ENCODE measurements around the gene CEACAM7.
"Not testable (repeated sequence)": the region's sequence is repeated elsewhere in the genome, so short reads cannot be mapped to it uniquely, and the experiment has no call there.

The CEACAM7 gene

GRCh38 chr19:41688098-41688497 is at the start of gene CEACAM7:
Gene CEACAM7 (minus strand): TSS chr19:41688270. CDS start chr19:41688165, 105 bp downstream.
- no peak for DNase-seq (ENCODE audit: low read depth in 1 of 2, low spot score in 1 of 2)

GRCh38 chr19:41735071-41735600 is 47.1 kb upstream of the CEACAM7 start:
- no peak for DNase-seq (ENCODE audit: low read depth in 1 of 2, low spot score in 1 of 2)

GRCh38 chr19:41734585-41734984 is 46.5 kb upstream of the CEACAM7 start:
- no peak for DNase-seq (ENCODE audit: low read depth in 1 of 2, low spot score in 1 of 2)

GRCh38 chr19:41734156-41734555 is 46.1 kb upstream of the CEACAM7 start:
- DNase-seq (ENCODE audit: low read depth in 1 of 2, low spot score in 1 of 2): no peak

GRCh38 chr19:41726493-41726892 is 38.4 kb upstream of the CEACAM7 start:
- no peak for DNase-seq (ENCODE audit: low read depth in 1 of 2, low spot score in 1 of 2)

- DNase-seq (ENCODE audit: low read depth in 1 of 2, low spot score in 1 of 2): no peak
Measured at GRCh38 chr19:41720103-41720502, 32.0 kb upstream of the CEACAM7 start.

- no peak for DNase-seq (ENCODE audit: low read depth in 1 of 2, low spot score in 1 of 2)
Measured at GRCh38 chr19:41718761-41719160, 30.7 kb upstream of the CEACAM7 start.

- no peak for DNase-seq (ENCODE audit: low read depth in 1 of 2, low spot score in 1 of 2)
Measured at GRCh38 chr19:41714598-41714997, 26.5 kb upstream of the CEACAM7 start.

GRCh38 chr19:41711376-41712261 is 23.5 kb upstream of the CEACAM7 start:
- no peak for DNase-seq (ENCODE audit: low read depth in 1 of 2, low spot score in 1 of 2)

GRCh38 chr19:41709951-41710645 is 22.0 kb upstream of the CEACAM7 start:
- no peak for DNase-seq (ENCODE audit: low read depth in 1 of 2, low spot score in 1 of 2)

GRCh38 chr19:41709516-41709915 is 21.4 kb upstream of the CEACAM7 start:
- not testable (repeated sequence) for DNase-seq (ENCODE audit: low read depth in 1 of 2, low spot score in 1 of 2)

GRCh38 chr19:41708481-41708880 is 20.4 kb upstream of the CEACAM7 start, which contains the start of gene CEACAM5:
Gene CEACAM5 (plus strand): TSS chr19:41708626. CDS start chr19:41708732, 106 bp downstream.
- DNase-seq (ENCODE audit: low read depth in 1 of 2, low spot score in 1 of 2): no peak

- no peak for DNase-seq (ENCODE audit: low read depth in 1 of 2, low spot score in 1 of 2)
Measured at GRCh38 chr19:41707871-41708371, 19.9 kb upstream of the CEACAM7 start.

GRCh38 chr19:41707502-41707812 is 19.4 kb upstream of the CEACAM7 start:
- no peak for DNase-seq (ENCODE audit: low read depth in 1 of 2, low spot score in 1 of 2)

- DNase-seq (ENCODE audit: low read depth in 1 of 2, low spot score in 1 of 2): peak; percentile 47 to 48
Measured at GRCh38 chr19:41706741-41707501, 18.9 kb upstream of the CEACAM7 start.

GRCh38 chr19:41705393-41706174 is 17.5 kb upstream of the CEACAM7 start:
- no peak for DNase-seq (ENCODE audit: low read depth in 1 of 2, low spot score in 1 of 2)

GRCh38 chr19:41703602-41704293 is 15.7 kb upstream of the CEACAM7 start:
- no peak for DNase-seq (ENCODE audit: low read depth in 1 of 2, low spot score in 1 of 2)

- DNase-seq (ENCODE audit: low read depth in 1 of 2, low spot score in 1 of 2): no peak
Measured at GRCh38 chr19:41702171-41702651, 14.1 kb upstream of the CEACAM7 start.

GRCh38 chr19:41701401-41702075 is 13.5 kb upstream of the CEACAM7 start:
- no peak for DNase-seq (ENCODE audit: low read depth in 1 of 2, low spot score in 1 of 2)

Measured in activated T-helper 1 cell treated with anti-CD3 and anti-CD28 coated beads, Interleukin-2, amount 50 U/mL, for 16 hours (primary cell).